Measurements from ENCODE around the gene FAM89B.
A peak's percentile ranks its signal among the peaks of the same experiment; 100 is the strongest.

The FAM89B gene

DNA sequence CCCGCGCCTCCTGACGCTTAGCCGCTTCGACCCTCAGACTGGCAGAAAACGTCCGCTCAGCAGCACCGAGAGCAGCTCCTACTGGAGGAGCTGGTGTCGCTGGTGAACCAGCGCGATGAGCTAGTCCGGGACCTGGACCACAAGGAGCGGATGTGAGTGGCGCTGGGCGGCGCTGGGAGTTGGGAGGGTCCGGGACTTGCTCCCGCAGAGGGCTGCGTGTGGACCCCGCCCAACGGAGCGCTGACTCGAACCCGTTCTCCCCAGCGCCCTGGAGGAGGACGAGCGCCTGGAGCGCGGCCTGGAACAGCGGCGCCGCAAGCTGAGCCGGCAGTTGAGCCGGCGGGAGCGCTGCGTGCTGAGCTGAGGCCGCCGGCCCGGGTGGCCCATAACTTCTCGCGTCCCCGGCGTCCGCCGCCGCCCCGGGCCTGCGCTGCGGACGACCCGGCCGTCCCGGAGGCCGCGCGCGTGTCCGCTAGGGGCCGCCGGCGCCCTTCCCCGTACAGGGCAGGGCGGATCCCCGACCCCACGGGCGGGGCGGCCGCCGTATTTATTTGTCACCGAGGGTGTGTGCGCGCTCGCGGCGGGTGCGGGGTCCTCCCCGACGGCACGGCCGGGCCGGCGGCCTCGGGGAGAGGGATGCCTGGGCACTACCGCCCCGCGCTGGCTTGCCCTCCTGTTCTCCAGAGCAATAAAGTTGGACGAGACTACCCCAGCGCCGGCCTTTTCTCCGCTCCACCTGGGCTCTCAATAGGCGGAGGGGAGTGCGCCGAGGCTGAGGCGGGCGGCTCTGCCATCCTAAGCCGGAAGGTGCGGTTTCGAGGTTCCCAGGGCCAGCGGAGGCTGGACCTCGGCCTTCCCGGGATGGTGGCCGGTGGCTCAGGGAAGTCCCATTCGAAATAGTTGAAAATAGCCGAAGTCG lies 19.9 kb downstream of the FAM89B start:
- no peak for DNase-seq

DNA sequence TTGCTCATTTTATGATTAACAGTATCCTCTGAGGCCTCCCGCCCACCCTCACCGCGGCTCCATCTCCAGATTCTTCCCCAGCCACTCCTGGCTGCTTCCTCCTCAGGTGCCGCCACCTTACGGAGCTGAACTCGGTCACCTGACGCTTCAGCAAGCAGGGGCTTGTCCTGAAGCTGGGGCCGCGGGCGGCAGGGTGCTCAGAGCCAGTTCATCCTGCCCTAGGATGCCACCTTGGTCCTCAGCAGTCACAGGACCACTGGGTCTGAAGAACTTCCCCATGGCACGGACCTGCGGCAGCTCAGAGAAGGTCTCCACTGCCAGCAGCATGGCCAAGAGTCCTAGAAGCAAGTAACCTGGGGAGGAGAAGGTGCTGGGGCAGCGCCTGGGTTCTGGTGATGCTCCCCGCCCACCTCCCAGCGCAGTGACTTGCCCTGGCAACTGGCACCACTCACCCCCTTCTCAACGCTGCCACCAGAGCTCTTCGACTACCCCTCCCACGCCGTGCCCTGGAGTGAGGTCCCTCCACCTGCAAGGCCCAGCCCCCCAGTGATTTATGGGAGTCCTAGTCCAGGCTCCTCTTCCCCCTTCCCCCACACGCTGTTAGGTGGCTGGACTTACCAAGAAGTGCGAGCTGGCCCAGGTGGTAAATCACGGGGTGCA lies 20.6 kb downstream of the FAM89B start:
- no peak for DNase-seq

DNA sequence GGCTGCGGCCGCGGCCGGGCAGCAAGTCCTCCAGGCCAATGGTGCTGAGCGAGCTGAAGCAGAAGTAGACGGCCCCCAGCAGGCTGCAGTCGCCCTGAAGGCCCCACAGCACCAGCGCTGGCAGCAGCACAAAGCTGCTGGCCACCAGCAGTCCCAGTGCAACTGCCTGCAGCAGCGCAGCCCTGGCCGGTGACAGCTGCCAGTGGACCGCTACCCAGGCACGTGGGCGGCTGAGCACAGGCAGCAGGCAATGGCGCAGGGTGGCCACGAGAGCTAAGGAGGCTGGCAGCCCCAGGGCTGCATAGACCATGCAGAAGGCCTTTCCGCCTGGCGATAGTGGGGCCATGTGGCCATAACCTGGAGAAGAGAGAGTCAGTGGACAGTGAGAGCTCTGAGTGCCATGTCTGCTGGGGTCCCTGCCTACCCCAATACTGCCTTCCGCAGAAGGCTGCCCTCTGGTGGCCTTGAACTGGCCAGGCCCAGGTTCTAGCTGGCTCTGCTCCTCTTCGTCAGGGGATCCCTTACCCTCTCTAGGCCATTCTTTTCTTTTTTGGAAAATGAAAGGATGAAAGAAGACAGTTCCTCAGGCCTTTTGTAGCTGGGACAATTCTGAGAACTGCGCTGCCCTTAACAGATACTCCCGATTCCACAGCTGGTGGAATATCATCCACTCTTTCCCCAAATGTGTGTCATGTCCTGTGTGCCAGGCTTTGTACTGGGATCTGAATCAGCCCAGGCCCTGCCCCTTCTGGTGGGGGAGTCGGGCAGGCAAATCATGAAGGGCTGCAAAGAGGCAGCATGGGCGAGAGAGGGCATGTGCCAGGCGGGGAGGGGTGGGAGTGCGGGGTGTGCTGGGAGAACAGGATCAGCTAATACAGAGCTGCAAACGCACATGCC lies 21.4 kb downstream of the FAM89B start:
- peak; percentile 35 for DNase-seq

DNA sequence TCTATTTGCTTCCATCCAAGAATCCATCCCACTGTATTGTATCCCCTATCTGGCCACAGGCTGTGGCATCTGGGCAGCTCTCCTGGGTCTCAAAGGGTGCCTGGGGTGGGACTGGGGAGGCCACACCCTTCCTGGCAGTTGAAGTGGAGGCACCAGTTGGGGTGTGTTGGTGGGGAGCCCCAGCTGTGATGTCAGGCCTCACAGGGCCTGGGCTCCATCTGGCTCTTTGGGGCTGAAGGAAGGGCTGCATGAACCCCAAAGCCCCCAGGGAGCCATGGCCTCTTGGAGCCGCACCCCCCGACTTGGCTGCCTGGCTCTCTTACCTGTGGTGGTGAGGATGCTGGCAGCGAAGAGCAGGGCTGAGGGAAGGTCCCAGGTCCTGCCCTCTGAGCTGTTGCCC lies 22.8 kb downstream of the FAM89B start:
- no peak for DNase-seq

DNA sequence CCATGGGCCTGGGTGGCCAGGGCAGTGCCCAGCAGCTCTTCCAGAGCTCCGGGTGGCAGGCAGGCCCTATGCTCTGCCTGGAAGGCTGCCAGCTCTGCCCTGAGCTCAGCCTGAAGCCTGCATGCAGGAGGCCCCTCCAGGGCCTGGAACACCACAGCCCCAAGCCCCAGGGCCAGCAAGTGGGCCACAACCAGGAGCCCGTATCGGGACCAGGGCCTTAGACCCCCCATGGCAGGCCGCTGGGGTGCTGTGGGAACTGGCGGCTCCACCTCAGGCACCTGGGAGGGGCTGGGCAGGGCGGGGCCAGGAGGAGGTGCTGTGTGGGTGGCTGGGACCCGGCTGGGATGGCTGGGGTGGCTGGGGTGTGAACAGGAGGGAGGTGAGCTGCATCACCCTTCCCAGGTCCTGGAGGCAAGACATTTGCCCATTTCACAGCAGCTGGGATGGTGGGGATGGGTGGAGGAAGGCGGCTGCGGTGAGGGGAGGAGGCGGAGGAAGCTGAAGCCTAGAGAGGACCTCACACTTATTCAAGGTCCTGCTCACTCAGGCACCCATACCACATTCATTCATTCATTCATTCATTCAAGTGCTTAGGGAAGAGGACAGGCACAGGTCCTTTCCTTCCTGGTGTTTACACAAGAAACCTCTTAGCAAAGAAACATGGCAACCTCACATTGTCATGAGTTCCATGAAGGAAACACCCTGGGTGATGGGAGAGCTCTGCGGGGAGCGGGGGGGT lies 23.4 kb downstream of the FAM89B start, which contains the start of gene KCNK7:
Gene KCNK7, minus strand, starts transcription at position 258 of the 739 bp plus-strand sequence. Its CDS starts 28 bp downstream, at position 230.
- DNase-seq: no peak

DNA sequence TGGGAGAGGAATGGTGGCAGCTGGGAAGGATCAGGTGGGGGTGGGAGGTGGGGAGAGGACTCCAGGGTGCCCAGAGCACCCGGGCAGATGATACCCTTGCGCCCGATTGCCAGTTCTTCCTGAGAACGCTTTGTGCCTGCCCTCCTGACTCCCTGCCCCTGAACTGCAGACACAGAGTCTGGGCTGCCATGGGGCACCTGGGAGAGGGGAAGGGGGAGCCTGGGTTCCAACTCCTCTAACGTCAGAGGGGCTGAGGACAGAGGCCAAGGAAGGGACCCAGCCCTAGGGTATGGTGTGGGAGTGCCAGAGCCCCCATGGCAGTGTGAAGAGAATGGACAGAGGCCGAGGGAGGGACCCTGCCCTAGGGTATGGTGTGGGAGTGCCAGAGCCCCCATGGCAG lies 24.2 kb downstream of the FAM89B start:
- no peak for DNase-seq

DNA sequence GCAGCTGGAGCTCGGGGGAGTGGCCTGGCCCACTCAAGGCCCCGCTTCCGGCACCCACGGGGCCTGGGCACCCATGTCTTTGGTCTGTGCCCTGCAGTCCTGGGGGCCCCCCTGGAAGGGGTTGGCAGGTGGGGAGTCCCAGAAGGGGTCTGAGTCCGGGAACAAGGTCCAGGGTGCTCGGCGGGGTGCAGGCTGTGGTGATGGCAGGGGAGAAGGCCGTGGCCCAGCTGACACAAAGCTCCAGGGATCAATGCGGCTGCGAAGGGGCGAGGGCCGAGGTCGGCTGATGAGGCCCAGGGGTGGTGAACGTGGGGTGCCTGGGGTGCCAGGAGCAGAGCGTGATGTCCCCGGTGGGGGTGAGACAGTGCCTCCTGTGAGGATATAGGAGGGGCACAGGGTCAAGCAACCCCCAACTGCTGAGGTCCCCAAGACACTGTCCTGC lies 25.9 kb downstream of the FAM89B start:
- no peak for DNase-seq

DNA sequence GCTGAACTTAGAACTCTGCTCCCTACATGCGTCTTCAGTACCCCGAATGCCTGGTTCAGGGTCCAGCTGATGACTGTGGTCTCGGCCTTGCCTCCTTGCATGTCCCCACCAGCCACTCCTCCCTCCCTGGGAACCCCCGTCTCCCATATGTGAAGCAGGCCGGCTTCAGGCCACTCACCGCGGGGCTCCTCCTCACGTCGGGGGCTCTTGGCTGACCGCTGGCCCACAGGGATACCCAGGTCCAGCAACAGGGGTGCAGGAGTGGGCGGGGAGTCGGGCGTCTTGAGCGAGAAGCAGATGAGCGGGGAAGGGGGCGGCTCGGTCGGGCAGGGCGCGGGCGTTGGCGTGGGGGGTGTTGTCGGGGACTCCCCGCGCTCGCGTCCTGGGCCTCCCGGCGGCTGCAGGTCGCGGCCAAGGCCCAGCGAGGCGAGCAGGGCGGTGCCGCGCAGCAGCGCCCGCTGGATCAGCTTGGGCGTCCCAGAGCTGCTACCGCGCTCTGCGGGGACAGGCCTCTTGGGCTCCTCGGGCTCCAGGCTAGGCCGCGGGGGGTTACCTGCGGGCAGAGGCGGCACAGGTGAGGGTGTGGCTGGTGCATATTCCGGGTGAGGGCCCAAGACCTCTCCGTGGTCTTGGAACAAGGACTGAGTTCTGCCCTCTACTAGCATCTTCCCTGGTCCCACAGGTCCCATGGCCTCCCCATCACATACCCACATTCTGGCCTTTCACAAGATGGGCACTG lies 27.0 kb downstream of the FAM89B start:
- no peak for DNase-seq

DNA sequence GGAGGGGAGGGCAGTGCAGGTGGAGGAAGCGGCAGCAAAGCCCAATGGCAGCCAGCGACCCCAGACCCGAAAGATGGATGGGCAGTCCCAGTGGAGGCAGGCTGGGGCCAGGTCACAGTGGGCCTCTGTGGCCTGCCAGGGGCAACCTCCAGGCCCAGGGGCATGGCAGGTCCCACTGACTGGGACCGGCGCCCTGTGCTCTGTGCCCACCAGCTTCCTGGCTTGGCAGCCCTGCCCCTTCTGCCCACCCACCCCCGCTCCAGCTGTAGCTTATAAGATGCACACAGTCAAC lies 27.6 kb downstream of the FAM89B start:
- DNase-seq: no peak

DNA sequence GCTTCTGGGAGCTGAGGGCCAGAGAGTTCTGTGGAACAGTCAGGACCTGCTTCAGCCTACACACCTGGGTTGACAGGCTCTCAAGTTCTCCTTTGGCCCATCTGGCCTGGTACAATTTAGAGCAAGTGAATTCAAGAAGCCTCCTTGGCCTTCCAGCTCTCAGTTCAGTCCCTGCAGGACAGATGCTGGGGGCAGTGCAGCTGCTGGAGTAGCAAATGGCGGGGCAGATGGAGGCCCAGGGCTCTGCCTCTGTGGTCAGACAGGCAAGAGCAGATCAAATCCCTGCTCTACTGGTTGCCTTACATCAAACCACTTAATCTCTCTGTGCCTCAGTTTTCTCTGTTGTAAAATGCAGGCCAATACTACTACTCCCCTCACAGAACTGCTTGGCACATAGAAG lies 31.9 kb downstream of the FAM89B start:
- no peak for DNase-seq

DNA sequence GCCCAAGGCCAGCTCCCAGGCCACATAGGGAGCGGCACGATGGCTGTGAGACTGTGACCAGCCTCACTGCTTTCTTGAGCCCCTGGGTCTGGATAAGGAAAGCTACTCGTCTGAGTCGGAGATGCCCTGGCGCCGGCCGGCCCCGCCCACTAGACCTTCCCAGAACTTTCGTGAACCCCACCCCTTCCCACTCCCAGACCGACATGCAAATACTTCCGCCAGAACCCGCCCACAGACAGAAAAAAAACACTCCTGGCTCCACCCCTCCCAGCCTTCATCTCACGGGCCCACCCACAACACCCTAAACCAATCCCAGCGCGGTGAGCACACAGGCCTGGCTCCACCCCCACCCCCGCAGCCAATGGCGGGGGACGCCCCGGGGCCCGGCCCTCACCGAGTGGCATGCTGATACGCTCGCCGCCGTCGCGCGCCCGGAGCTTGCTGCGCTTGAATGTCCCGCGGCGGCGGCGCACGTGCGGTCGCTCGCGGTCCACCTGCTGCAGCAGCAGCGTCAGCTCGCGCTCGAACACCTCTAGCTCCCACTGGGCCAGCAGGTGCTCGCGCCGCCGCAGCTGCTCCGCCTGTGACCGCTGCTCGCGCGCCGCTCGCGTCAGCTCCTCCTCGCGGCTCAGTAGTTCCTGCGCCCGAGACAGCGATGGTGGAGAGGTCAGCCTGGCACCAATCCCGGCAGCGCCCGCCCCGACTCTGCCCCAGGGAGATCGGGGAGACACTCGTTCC lies 34.7 kb downstream of the FAM89B start:
- DNase-seq: no peak

DNA sequence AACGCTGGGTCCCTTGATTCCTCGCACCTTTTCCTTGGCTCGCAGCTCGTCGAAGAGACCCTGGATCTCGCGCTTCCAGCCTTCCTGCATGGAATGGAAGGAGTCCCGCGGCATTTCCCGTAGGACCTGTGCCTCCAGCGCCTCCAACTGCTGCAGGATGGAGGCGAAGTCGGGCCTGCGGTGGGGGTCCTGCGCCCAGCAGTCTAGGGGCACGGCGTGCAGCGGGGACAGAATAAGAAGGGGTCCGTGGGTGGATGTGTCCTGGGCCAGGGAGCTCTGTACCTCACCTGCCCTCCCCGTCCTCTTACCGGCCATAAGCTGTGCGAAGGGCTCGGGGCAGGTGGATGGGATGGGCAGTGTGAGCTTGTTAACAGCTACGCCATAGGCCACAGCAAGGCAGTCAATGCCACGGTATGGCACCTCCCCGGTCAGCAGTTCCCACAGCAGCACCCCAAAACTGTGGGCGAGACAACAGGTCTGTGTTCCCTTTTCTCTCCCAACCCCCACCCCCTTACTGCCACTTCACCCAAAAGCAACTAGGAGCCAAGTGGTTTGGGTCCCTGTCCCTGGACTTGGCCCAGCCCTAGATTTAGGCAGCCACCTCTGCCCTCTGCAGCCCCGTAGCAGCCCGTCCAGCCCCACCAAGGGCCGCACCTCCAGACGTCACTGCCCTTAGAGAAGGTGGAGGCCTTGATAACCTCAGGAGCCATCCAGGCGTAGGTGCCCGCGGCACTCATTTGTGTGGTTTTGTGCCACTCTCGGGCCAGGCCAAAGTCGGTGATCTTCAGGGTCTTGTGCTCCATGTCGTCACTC lies 35.5 kb downstream of the FAM89B start:
- DNase-seq: no peak

DNA sequence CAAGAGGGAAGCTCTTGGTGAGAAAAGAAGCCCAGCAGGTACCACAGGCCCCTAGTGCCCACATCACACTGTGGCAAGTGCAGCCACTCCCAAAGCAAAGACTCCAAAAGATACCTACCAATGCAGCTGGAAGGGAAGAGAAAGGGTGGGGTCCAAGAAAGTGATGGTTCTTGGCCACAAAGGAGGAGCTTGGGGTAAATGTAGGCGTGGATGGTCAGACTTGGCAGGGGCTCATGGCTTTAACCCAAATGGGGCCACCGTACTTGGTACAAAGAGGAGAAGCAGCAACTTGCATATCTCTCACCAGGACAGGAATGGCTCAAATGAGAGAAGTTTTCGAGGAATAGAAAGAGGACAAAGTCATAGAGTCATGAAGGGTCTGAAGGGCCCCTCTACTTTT lies 36.9 kb downstream of the FAM89B start:
- DNase-seq: no peak

DNA sequence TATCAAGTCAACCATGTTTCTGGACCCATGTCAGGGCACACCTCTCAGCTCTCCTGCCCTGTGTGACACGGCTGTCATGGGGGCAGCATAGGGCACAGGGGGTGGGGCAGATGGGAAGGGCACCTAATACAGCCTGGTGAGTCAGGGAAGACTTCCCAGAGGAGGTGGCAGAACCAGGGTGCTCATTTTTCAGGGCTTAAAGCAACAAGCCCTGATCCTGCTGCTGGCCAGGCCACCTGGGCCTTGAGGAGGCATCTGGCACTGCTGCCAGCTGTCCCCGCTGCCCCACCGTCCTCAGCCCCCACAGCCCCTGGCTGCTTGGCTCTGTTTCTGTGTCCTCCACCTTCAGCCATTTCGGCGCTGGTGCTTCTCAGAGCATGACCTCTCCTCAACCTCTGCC lies 37.3 kb downstream of the FAM89B start:
- no peak for DNase-seq

DNA sequence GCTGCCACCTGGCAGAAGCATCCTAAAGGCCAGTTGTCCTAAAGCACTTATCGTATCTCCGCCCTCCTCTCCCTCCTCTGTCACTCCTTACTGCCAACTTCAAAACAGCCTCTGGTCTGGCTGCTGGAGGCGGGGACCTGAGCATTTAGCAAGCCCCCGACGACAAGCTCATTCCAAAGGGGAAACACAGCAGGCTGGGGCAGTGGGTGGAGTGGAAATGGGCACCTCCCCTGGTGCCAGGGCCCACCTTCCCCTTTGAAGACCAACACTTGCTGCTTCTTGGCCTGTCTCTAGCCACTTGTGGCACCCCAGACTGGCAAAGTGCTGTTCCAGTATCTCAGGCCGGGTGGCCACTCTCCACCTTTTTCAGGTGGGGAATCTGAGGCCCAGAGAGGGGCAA lies 38.1 kb downstream of the FAM89B start:
- no peak for DNase-seq

DNA sequence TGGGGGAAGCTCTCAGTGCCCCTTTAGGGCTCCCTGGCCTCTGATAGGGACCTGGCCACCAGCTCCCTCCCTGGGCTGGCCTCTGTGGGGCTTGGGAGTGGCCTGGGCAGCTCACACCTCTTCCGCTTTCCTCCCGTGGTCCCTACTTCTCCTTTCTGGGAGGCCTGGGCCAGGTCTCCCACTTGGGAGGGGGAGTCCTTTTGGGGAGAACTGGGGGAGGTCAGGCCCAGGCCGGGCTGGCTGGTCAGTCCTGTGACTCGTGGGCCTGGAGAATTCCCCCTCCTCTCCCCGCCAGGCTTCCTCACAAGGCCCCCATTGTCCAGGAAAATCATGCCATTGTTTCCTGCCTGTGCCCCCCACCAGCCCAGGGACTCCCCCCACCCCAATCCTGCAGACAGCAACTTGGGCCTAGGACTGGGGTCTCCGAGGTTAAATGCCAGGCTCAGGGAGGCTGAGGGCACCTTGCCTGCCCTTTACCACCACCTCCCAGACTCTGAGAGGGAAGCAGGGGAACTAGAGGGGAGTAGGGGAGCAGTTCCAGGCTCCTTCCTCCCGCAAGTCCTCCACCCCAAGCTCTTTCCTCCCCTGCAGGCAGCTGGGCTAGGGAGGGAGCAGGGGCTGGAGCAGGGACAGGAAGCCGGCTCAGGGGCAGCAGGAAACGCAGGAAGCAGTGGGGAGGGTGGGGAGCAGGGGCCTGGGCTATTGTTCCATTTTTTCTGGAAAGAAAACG lies 38.9 kb downstream of the FAM89B start:
- peak; percentile 59 for DNase-seq

DNA sequence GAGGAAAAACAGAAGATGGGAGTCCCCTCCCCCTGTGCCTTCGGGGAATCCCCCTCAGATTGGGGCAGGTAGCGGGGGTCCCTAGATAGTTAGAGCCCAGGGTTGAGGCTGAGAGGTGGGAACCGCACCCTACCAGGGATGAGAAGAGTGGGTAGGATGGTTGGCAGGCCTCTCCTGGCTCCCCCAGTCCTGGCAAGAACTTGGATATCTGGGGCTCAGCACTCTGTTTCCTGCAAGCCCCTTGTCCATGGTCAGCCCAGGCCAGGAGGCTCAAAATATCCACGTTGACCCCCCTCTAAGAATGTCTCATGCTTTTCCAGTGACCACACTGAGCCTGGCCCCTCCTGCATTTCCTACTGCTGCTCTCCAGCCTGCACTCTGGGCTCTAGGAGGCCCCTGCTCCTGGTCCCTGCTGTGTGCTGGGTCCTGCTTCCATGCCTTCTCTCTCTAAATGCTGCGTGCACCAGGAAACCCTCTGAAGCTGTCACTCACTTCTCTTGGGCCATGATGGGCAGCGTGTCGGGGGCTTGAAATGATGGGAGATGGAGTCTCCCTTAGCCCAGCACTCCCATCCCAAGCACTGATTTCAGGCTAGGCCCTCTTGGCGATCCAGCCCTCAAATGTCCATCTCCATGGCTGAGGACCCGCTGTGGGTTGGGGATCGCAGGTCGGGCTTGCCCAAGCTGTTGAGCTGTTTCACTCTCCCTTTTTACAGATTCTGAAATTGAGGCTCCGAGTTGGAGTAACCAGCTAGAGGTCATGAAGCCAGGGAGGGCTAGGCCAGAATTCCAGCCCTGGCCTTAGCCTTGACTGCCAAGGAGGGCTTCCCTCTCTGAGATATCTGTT lies 39.6 kb downstream of the FAM89B start:
- DNase-seq: no peak

DNA sequence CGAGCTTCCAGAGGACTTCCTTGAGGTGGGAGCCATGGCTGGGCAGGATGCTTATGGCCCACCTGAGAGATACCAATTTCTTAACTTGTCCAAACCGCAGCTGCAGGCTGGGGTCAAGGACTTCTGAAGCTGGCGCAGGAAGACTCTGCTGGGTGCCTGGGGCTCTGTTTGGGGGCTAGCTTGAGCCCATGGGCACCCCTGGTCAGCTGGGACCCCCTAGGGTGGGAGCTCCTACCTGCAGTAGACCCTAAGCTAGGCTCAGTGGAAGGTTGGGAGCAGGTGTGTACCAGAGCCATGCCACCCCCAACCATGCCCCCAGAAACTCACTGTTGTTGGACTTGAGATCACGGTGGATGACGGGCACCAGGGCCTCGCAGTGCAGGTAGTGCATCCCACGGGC lies 40.4 kb downstream of the FAM89B start:
- no peak for DNase-seq

All from CD4-positive, alpha-beta T cell treated with Interleukin-15 for 1 hour (primary cell).